HS-5 (cell line): Measurements from ENCODE around the gene ADAM11.
A peak's percentile ranks its signal among the peaks of the same experiment; 100 is the strongest.

Experiments
- DNase-seq: peaks from one replicate; pipeline ENCODE4 v3.0.0-alpha.2; 2012; ENCODE audit warnings: low read depth

Gene ADAM11

GRCh38 chr17:44757918-44758413 lies 822 bp upstream of the ADAM11 start:
- no peak for DNase-seq

- no peak for DNase-seq
Measured at GRCh38 chr17:44759086-44759915, 513 bp downstream of the ADAM11 start.

GRCh38 chr17:44759916-44760243 lies 1.1 kb downstream of the ADAM11 start:
- no peak for DNase-seq

- no peak for DNase-seq
Measured at GRCh38 chr17:44760474-44761308, 1.9 kb downstream of the ADAM11 start.

- no peak for DNase-seq
Measured at GRCh38 chr17:44761932-44762810, 3.4 kb downstream of the ADAM11 start.

- no peak for DNase-seq
Measured at GRCh38 chr17:44763170-44763569, 4.4 kb downstream of the ADAM11 start.

GRCh38 chr17:44765965-44766364 lies 7.2 kb downstream of the ADAM11 start:
- no peak for DNase-seq

- DNase-seq, result no peak
Measured at GRCh38 chr17:44766409-44767038, 7.7 kb downstream of the ADAM11 start.

GRCh38 chr17:44767493-44767892 lies 8.7 kb downstream of the ADAM11 start:
- DNase-seq, result no peak

GRCh38 chr17:44768505-44769142 lies 9.8 kb downstream of the ADAM11 start:
- DNase-seq, result no peak

- DNase-seq, result no peak
Measured at GRCh38 chr17:44769230-44769629, 10.4 kb downstream of the ADAM11 start.

GRCh38 chr17:44769647-44770084 lies 10.9 kb downstream of the ADAM11 start:
- no peak for DNase-seq

- DNase-seq, result no peak
Measured at GRCh38 chr17:44770166-44770925, 11.6 kb downstream of the ADAM11 start.

GRCh38 chr17:44772308-44773045 lies 13.7 kb downstream of the ADAM11 start:
- DNase-seq, result no peak

- DNase-seq, result no peak
Measured at GRCh38 chr17:44773140-44773539, 14.4 kb downstream of the ADAM11 start.

- DNase-seq, result peak; percentile 38
Measured at GRCh38 chr17:44774271-44775135, 15.7 kb downstream of the ADAM11 start.

- no peak for DNase-seq
Measured at GRCh38 chr17:44775136-44775837, 16.5 kb downstream of the ADAM11 start.
